Esophagus muscularis mucosa (tissue), 4 donors: ENCODE data around the gene CCNK. TPM values are rescaled to one million over a fixed set of nuclear protein-coding genes. Genes with fewer than 3 reads are reported as not detected.

ENCODE experiments used
- DNase-seq: peaks from one replicate; pipeline ENCODE4 v3.0.0-alpha.2; 2017; ENCODE audit errors: extremely low spot score
- H3K27ac ChIP-seq, 4 donors: fragments of 200-600 bp; sonication (generic); replicated peaks in 1 of 4; 1 replicate in 3 of 4; 2 replicates in 1 of 4; pipeline ENCODE4 v1.5.1; 2016 to 2019; ENCODE audit warnings: mild to moderate bottlenecking in 1 of 4
- H3K27me3 ChIP-seq, 4 donors: fragments of 200-600 bp; sonication (generic); one replicate each; pipeline versions ENCODE4 v1.5.1 to v1.6.0; 2016 to 2019
- H3K36me3 ChIP-seq, 4 donors: fragments of 200-600 bp; sonication (generic); one replicate each; pipeline ENCODE4 v1.5.1; 2016 to 2019
- H3K4me1 ChIP-seq, 4 donors: fragments of 200-600 bp; sonication (generic); one replicate each; pipeline ENCODE4 v1.5.1; 2016 to 2019
- H3K4me3 ChIP-seq, 4 donors: fragments of 200-600 bp; sonication (generic); 1 replicate in 2 of 4; 2 replicates in 2 of 4; pipeline ENCODE4 v1.5.1; 2016 to 2019; ENCODE audit warnings: mild to moderate bottlenecking in 4 of 4, moderate library complexity in 1 of 4
- H3K9me3 ChIP-seq, 4 donors: fragments of 200-600 bp; sonication (generic); 1 replicate in 3 of 4; 2 replicates in 1 of 4; pipeline ENCODE4 v1.5.1; 2016 to 2019
- CTCF ChIP-seq, 3 experiments: fragments of 200-600 bp in 2 of 3; fragments of 450-650 bp in 1 of 3; sonication (generic) in 2 of 3; IDR thresholded peaks; one replicate each; pipeline ENCODE4 v1.5.1; 2017 to 2019; ENCODE audit warnings: antibody characterized with exemption in 3 of 3, mild to moderate bottlenecking in 2 of 3, moderate library complexity in 1 of 3
- EP300 ChIP-seq: sonication (generic); formaldehyde crosslinking; IDR thresholded peaks from one replicate; pipeline ENCODE4 v1.6.1; 2017; ENCODE audit warnings: antibody characterized with exemption
- POLR2A ChIP-seq: fragments of 450-650 bp; IDR thresholded peaks from one replicate; pipeline ENCODE4 v1.6.1; 2017; ENCODE audit warnings: antibody characterized with exemption, moderate library complexity, mild to moderate bottlenecking, low read depth
- POLR2AphosphoS5 ChIP-seq, 2 donors: sonication (generic); formaldehyde crosslinking; IDR thresholded peaks; one replicate each; pipeline ENCODE4 v1.6.1; 2017; ENCODE audit warnings: antibody characterized with exemption in 2 of 2
- WGBS: methylation state at CpG from one replicate; pipeline ENCODE4 v1.1.5; 2018; 5-methylcytosine and 5-hydroxymethylcytosine counted together
- intact Hi-C: fragments of 100-400 bp; cut with DNase I; formaldehyde crosslinking; loops from one replicate; pipeline ENCODE4 v1.15.1; 2023
- total RNA-seq, 4 donors: library from RNA; depleted of rRNA; stranded (reverse); fragments of >200 nt; gene quantifications; one replicate each; pipeline versions ENCODE4 v1.1.0 to v1.2.1, GENCODE V29; 2016

Gene CCNK
- total RNA-seq, 4 donors from 2014 or later = 10.4 to 21.2 (median 16.5) TPM

- H3K4me3 ChIP-seq = no peak overlapping the region
- H3K27me3 ChIP-seq = no peaks in the 10 kb centered on the region
- intact Hi-C loops = no loop called here
- H3K27ac ChIP-seq = peak overlapping the region in 3 of 4 donors; percentile 41 to 48 (median 48)
- TF ChIP-seq CTCF (IDR thresholded peaks at IDR 0.05) = no peak
- TF ChIP-seq POLR2AphosphoS5 (IDR thresholded peaks at IDR 0.05) = no peak
- no peak for TF ChIP-seq POLR2A
- no peak for TF ChIP-seq EP300
- peaks cover 0 to 29% (median 28%) of the 10 kb centered on the region in 4 donors for H3K4me1 ChIP-seq
- peaks cover 0 to 67% (median 35%) of the 10 kb centered on the region in 4 donors for H3K36me3 ChIP-seq
- no peak for DNase-seq
- 66% methylated on average over 14 of the region's 14 CpGs for WGBS
- H3K9me3 ChIP-seq = no peaks in the 10 kb centered on the region
Measured at GRCh38 chr14:99436247-99437180, 44.7 kb upstream of the CCNK start.

- 99% methylated on average over 3 of the region's 3 CpGs for WGBS
- Histone ChIP-seq H3K4me3 (no peak overlapping the region), H3K36me3 (peaks cover 3 to 73% (median 37%) of the 10 kb centered on the region in 4 donors), H3K27me3 (no peaks in the 10 kb centered on the region), H3K27ac (no peak overlapping the region), H3K4me1 (peaks cover 0 to 25% (median 23%) of the 10 kb centered on the region in 4 donors), H3K9me3 (no peaks in the 10 kb centered on the region)
- TF ChIP-seq POLR2AphosphoS5 (IDR thresholded peaks at IDR 0.05) (no peak), CTCF (IDR thresholded peaks at IDR 0.05) (no peak), EP300 (no peak), POLR2A (no peak)
- DNase-seq = no peak
- intact Hi-C loops = no loop called here
Measured at GRCh38 chr14:99437706-99438105, 43.5 kb upstream of the CCNK start.

GRCh38 chr14:99440278-99440677, 40.9 kb upstream of the CCNK start:
- 96% methylated on average over 14 of the region's 14 CpGs for WGBS
- TF ChIP-seq EP300 = no peak
- no peak for TF ChIP-seq POLR2A
- no peak for TF ChIP-seq CTCF (IDR thresholded peaks at IDR 0.05)
- TF ChIP-seq POLR2AphosphoS5 (IDR thresholded peaks at IDR 0.05) = no peak
- intact Hi-C loops = no loop called here
- peaks cover 0 to 21% (median 19%) of the 10 kb centered on the region in 4 donors for H3K4me1 ChIP-seq
- H3K27me3 ChIP-seq = no peaks in the 10 kb centered on the region
- H3K36me3 ChIP-seq = peaks cover 5 to 75% (median 38%) of the 10 kb centered on the region in 4 donors
- H3K4me3 ChIP-seq = no peak overlapping the region
- H3K27ac ChIP-seq = no peak overlapping the region
- H3K9me3 ChIP-seq = no peaks in the 10 kb centered on the region
- DNase-seq = no peak

GRCh38 chr14:99441157-99441870, 39.9 kb upstream of the CCNK start:
- H3K27me3 ChIP-seq = no peaks in the 10 kb centered on the region
- DNase-seq = no peak
- TF ChIP-seq EP300 = no peak
- no peak for TF ChIP-seq POLR2AphosphoS5 (IDR thresholded peaks at IDR 0.05)
- no peak for TF ChIP-seq CTCF (IDR thresholded peaks at IDR 0.05)
- no peak for TF ChIP-seq POLR2A
- H3K4me1 ChIP-seq = peaks cover 0 to 11% (median 11%) of the 10 kb centered on the region in 4 donors
- no peak overlapping the region for H3K27ac ChIP-seq
- peaks cover 5 to 78% (median 33%) of the 10 kb centered on the region in 4 donors for H3K36me3 ChIP-seq
- intact Hi-C loops = no loop called here
- no peak overlapping the region for H3K4me3 ChIP-seq
- H3K9me3 ChIP-seq = no peaks in the 10 kb centered on the region
- 91% methylated on average over 11 of the region's 11 CpGs for WGBS
